GM21390 (cell line): ENCODE data around the gene CYTH4.
"Not testable (repeated sequence)": the region's sequence is repeated elsewhere in the genome, so short reads cannot be mapped to it uniquely, and the experiment has no call there.

Experiments used
- ATAC-seq: cut with Tn5 transposase; IDR thresholded peaks from one replicate; pipeline ENCODE4 v1.9.1; 2021; ENCODE audit not compliant: unreplicated experiment

CYTH4 gene

GRCh38 chr22:37248251-37248650 lies 34.1 kb upstream of the CYTH4 start:
- ATAC-seq: no peak

- no peak for ATAC-seq
Measured at GRCh38 chr22:37249986-37250385, 32.3 kb upstream of the CYTH4 start.

GRCh38 chr22:37251836-37252235 lies 30.5 kb upstream of the CYTH4 start:
- ATAC-seq: not testable (repeated sequence)

- no peak for ATAC-seq
Measured at GRCh38 chr22:37253126-37253660, 29.1 kb upstream of the CYTH4 start.

GRCh38 chr22:37254209-37254866 lies 28.0 kb upstream of the CYTH4 start:
- ATAC-seq: no peak

GRCh38 chr22:37254867-37255233 lies 27.5 kb upstream of the CYTH4 start:
- no peak for ATAC-seq

GRCh38 chr22:37255558-37256006 lies 26.7 kb upstream of the CYTH4 start:
- ATAC-seq: no peak

GRCh38 chr22:37256075-37256726 lies 26.1 kb upstream of the CYTH4 start:
- no peak for ATAC-seq

- ATAC-seq: no peak
Measured at GRCh38 chr22:37258005-37258752, 24.1 kb upstream of the CYTH4 start.

GRCh38 chr22:37258753-37259401 lies 23.4 kb upstream of the CYTH4 start:
- no peak for ATAC-seq

- ATAC-seq: no peak
Measured at GRCh38 chr22:37259540-37260029, 22.7 kb upstream of the CYTH4 start.

GRCh38 chr22:37260155-37260795 lies 22.0 kb upstream of the CYTH4 start:
- ATAC-seq: no peak

GRCh38 chr22:37260901-37261336 lies 21.4 kb upstream of the CYTH4 start:
- ATAC-seq: no peak

- no peak for ATAC-seq
Measured at GRCh38 chr22:37262346-37262745, 20.0 kb upstream of the CYTH4 start.

- no peak for ATAC-seq
Measured at GRCh38 chr22:37263966-37264887, 18.1 kb upstream of the CYTH4 start.

- no peak for ATAC-seq
Measured at GRCh38 chr22:37266581-37267134, 15.7 kb upstream of the CYTH4 start.

GRCh38 chr22:37267135-37267587 lies 15.1 kb upstream of the CYTH4 start:
- ATAC-seq: no peak

GRCh38 chr22:37267661-37268413 lies 14.5 kb upstream of the CYTH4 start:
- ATAC-seq: no peak
